Coronary artery (tissue), 2 donors: ENCODE data around the gene LNPEP.

Experiments used
- DNase-seq: peaks from one replicate; pipeline ENCODE4 v3.0.0-alpha.2; 2017; ENCODE audit warnings: low spot score
- H3K27ac ChIP-seq, 2 donors: fragments of 200-600 bp; sonication (generic); one replicate each; pipeline ENCODE4 v1.5.1; 2016 to 2019
- H3K4me3 ChIP-seq: fragments of 200-600 bp; sonication (generic); 2 replicates; pipeline ENCODE4 v1.5.1; 2016; ENCODE audit warnings: mild to moderate bottlenecking, moderate library complexity
- CTCF ChIP-seq: fragments of 200-600 bp; sonication (generic); IDR thresholded peaks from one replicate; pipeline ENCODE4 v1.5.1; 2019; ENCODE audit warnings: antibody characterized with exemption

The LNPEP gene

GRCh38 chr5:96995419-96995818, 59.5 kb downstream of the LNPEP start:
- DNase-seq = no peak
- Histone ChIP-seq H3K4me3 (no peak overlapping the region), H3K27ac (no peak overlapping the region)
- no peak for TF ChIP-seq CTCF

GRCh38 chr5:96997265-96997859, 61.5 kb downstream of the LNPEP start:
- Histone ChIP-seq H3K27ac (no peak overlapping the region), H3K4me3 (no peak overlapping the region)
- TF ChIP-seq CTCF = no peak
- DNase-seq = no peak

GRCh38 chr5:96999856-97000255, 64.0 kb downstream of the LNPEP start:
- TF ChIP-seq CTCF = no peak
- Histone ChIP-seq H3K27ac (no peak overlapping the region), H3K4me3 (no peak overlapping the region)
- no peak for DNase-seq

GRCh38 chr5:97000391-97000790, 64.5 kb downstream of the LNPEP start:
- DNase-seq = no peak
- no peak overlapping the region for H3K27ac ChIP-seq
- H3K4me3 ChIP-seq = no peak overlapping the region
- TF ChIP-seq CTCF = no peak

- no peak overlapping the region for H3K4me3 ChIP-seq
- TF ChIP-seq CTCF = no peak
- no peak for DNase-seq
Observed at GRCh38 chr5:97002983-97003382, 67.1 kb downstream of the LNPEP start.

GRCh38 chr5:97004423-97005060, 68.7 kb downstream of the LNPEP start:
- no peak overlapping the region for H3K27ac ChIP-seq
- H3K4me3 ChIP-seq = no peak overlapping the region
- no peak for TF ChIP-seq CTCF
- no peak for DNase-seq

More at GRCh38 chr5:97002983-97003382, 67.1 kb downstream of the LNPEP start:
- H3K27ac ChIP-seq = no peak overlapping the region

- no peak for TF ChIP-seq CTCF
- Histone ChIP-seq H3K4me3 (no peak overlapping the region), H3K27ac (no peak overlapping the region)
- no peak for DNase-seq
Observed at GRCh38 chr5:97006454-97007060, 70.7 kb downstream of the LNPEP start.
